ENCODE results near the gene FOSL1.
A peak's percentile ranks its signal among the peaks of the same experiment; 100 is the strongest.

The FOSL1 gene

GRCh38 chr11:65900125-65900898 is at the start of gene FOSL1:
Gene FOSL1 (minus strand): TSS chr11:65900388. CDS start chr11:65900339, 49 bp downstream.
- peak; percentile 96 for DNase-seq
- H3K9me3 Mint-ChIP-seq = no peaks in the 10 kb centered on the region
- peaks cover 40% of the 10 kb centered on the region for H3K4me1 Mint-ChIP-seq
- peak within 1 kb of the TSS; percentile 69 for H3K4me3 Mint-ChIP-seq
- CTCF ChIA-PET = interaction anchor here (1.6 to 10.5 kb wide), 3 partner anchors 11 to 40 kb away, joined by 4 to 142 read pairs (median 5); partner anchors contain the start of genes CCDC85B, FIBP and MUS81
- H3K27ac Mint-ChIP-seq = peak within 1 kb of the TSS; percentile 73
- H3K36me3 Mint-ChIP-seq = no peaks in the 10 kb centered on the region
- H3K27me3 Mint-ChIP-seq = peaks cover 52% of the 10 kb centered on the region

GRCh38 chr11:65947603-65948125 is 47.5 kb upstream of the FOSL1 start:
- Mint-ChIP-seq H3K27ac (no peak overlapping the region), H3K9me3 (no peaks in the 10 kb centered on the region), H3K4me1 (no peaks in the 10 kb centered on the region), H3K27me3 (peaks cover 36% of the 10 kb centered on the region), H3K4me3 (no peak overlapping the region), H3K36me3 (no peaks in the 10 kb centered on the region)
- DNase-seq = no peak
- CTCF ChIA-PET = interaction anchor here (0.5 kb wide), 1 partner anchor 115 kb away, joined by 3 read pairs; no protein-coding TSS in a partner anchor

GRCh38 chr11:65947133-65947532 is 46.9 kb upstream of the FOSL1 start:
- no peaks in the 10 kb centered on the region for H3K9me3 Mint-ChIP-seq
- no peak overlapping the region for H3K27ac Mint-ChIP-seq
- H3K4me3 Mint-ChIP-seq = no peak overlapping the region
- CTCF ChIA-PET = interaction anchor here (0.5 kb wide), 1 partner anchor 115 kb away, joined by 3 read pairs; no protein-coding TSS in a partner anchor
- DNase-seq = no peak
- no peaks in the 10 kb centered on the region for H3K36me3 Mint-ChIP-seq
- H3K4me1 Mint-ChIP-seq = no peaks in the 10 kb centered on the region
- H3K27me3 Mint-ChIP-seq = peaks cover 40% of the 10 kb centered on the region

GRCh38 chr11:65946655-65947054 is 46.5 kb upstream of the FOSL1 start:
- H3K4me1 Mint-ChIP-seq = no peaks in the 10 kb centered on the region
- no peaks in the 10 kb centered on the region for H3K9me3 Mint-ChIP-seq
- no peak overlapping the region for H3K27ac Mint-ChIP-seq
- CTCF ChIA-PET = no interaction called here
- H3K27me3 Mint-ChIP-seq = peaks cover 40% of the 10 kb centered on the region
- no peak for DNase-seq
- no peak overlapping the region for H3K4me3 Mint-ChIP-seq
- no peaks in the 10 kb centered on the region for H3K36me3 Mint-ChIP-seq

- Mint-ChIP-seq H3K36me3 (no peaks in the 10 kb centered on the region), H3K27ac (no peak overlapping the region), H3K4me3 (no peak overlapping the region), H3K9me3 (no peaks in the 10 kb centered on the region), H3K4me1 (no peaks in the 10 kb centered on the region), H3K27me3 (peaks cover 45% of the 10 kb centered on the region)
- DNase-seq = no peak
- CTCF ChIA-PET = no interaction called here
Measured at GRCh38 chr11:65945941-65946558, 45.9 kb upstream of the FOSL1 start.

GRCh38 chr11:65945430-65945911 is 45.3 kb upstream of the FOSL1 start, which contains the start of gene TSGA10IP:
Gene TSGA10IP (plus strand): TSS chr11:65945480. CDS start chr11:65945676, 196 bp downstream.
- Mint-ChIP-seq H3K27ac (no peak within 1 kb of the TSS), H3K4me1 (no peaks in the 10 kb centered on the region), H3K27me3 (peaks cover 50% of the 10 kb centered on the region), H3K9me3 (no peaks in the 10 kb centered on the region), H3K4me3 (no peak within 1 kb of the TSS), H3K36me3 (no peaks in the 10 kb centered on the region)
- CTCF ChIA-PET = no interaction called here
- no peak for DNase-seq

- H3K4me1 Mint-ChIP-seq = no peaks in the 10 kb centered on the region
Measured at GRCh38 chr11:65944767-65945166, 44.6 kb upstream of the FOSL1 start.

GRCh38 chr11:65944191-65944590 is 44.0 kb upstream of the FOSL1 start:
- DNase-seq = no peak
- Mint-ChIP-seq H3K4me1 (no peaks in the 10 kb centered on the region), H3K36me3 (no peaks in the 10 kb centered on the region), H3K27ac (no peak overlapping the region), H3K9me3 (no peaks in the 10 kb centered on the region), H3K27me3 (peaks cover 54% of the 10 kb centered on the region), H3K4me3 (no peak overlapping the region)
- CTCF ChIA-PET = interaction anchor here (1.0 kb wide), 1 partner anchor 60 kb away, joined by 3 read pairs; no protein-coding TSS in a partner anchor

More at GRCh38 chr11:65944767-65945166, 44.6 kb upstream of the FOSL1 start:
- DNase-seq = no peak
- H3K27ac Mint-ChIP-seq = no peak overlapping the region
- no peaks in the 10 kb centered on the region for H3K36me3 Mint-ChIP-seq
- H3K4me3 Mint-ChIP-seq = no peak overlapping the region
- H3K9me3 Mint-ChIP-seq = no peaks in the 10 kb centered on the region
- peaks cover 52% of the 10 kb centered on the region for H3K27me3 Mint-ChIP-seq
- CTCF ChIA-PET = interaction anchor here (1.0 kb wide), 1 partner anchor 60 kb away, joined by 3 read pairs; no protein-coding TSS in a partner anchor

- H3K4me1 Mint-ChIP-seq = no peaks in the 10 kb centered on the region
- H3K27ac Mint-ChIP-seq = no peak overlapping the region
- CTCF ChIA-PET = interaction anchor here (1.3 kb wide), 1 partner anchor 11 kb away, joined by 6 read pairs; no protein-coding TSS in a partner anchor
- DNase-seq = no peak
- no peaks in the 10 kb centered on the region for H3K9me3 Mint-ChIP-seq
- no peak overlapping the region for H3K4me3 Mint-ChIP-seq
- peaks cover 55% of the 10 kb centered on the region for H3K27me3 Mint-ChIP-seq
- no peaks in the 10 kb centered on the region for H3K36me3 Mint-ChIP-seq
Measured at GRCh38 chr11:65942531-65942930, 42.3 kb upstream of the FOSL1 start.

- no peak for DNase-seq
- no peaks in the 10 kb centered on the region for H3K9me3 Mint-ChIP-seq
- no peaks in the 10 kb centered on the region for H3K36me3 Mint-ChIP-seq
- H3K4me3 Mint-ChIP-seq = no peak overlapping the region
- H3K27me3 Mint-ChIP-seq = peaks cover 53% of the 10 kb centered on the region
- no peaks in the 10 kb centered on the region for H3K4me1 Mint-ChIP-seq
- no peak overlapping the region for H3K27ac Mint-ChIP-seq
- CTCF ChIA-PET = interaction anchor here (1.3 kb wide), 1 partner anchor 10 kb away, joined by 6 read pairs; no protein-coding TSS in a partner anchor
Measured at GRCh38 chr11:65941720-65942310, 41.6 kb upstream of the FOSL1 start.

- no peak for DNase-seq
- Mint-ChIP-seq H3K36me3 (no peaks in the 10 kb centered on the region), H3K9me3 (no peaks in the 10 kb centered on the region), H3K4me1 (no peaks in the 10 kb centered on the region), H3K27ac (no peak overlapping the region), H3K27me3 (peaks cover 45% of the 10 kb centered on the region), H3K4me3 (no peak overlapping the region)
- CTCF ChIA-PET = no interaction called here
Measured at GRCh38 chr11:65937766-65938165, 37.6 kb upstream of the FOSL1 start.

- CTCF ChIA-PET = interaction anchor here (1.2 kb wide), 1 partner anchor 56 kb away, joined by 3 read pairs; no protein-coding TSS in a partner anchor
- Mint-ChIP-seq H3K27me3 (peaks cover 16% of the 10 kb centered on the region), H3K4me1 (peaks cover 29% of the 10 kb centered on the region), H3K4me3 (no peak overlapping the region), H3K9me3 (no peaks in the 10 kb centered on the region), H3K27ac (no peak overlapping the region), H3K36me3 (no peaks in the 10 kb centered on the region)
- no peak for DNase-seq
Measured at GRCh38 chr11:65934014-65934413, 33.8 kb upstream of the FOSL1 start.

- Mint-ChIP-seq H3K36me3 (peaks cover 2% of the 10 kb centered on the region), H3K4me1 (peaks cover 43% of the 10 kb centered on the region), H3K27me3 (peaks cover 5% of the 10 kb centered on the region), H3K9me3 (no peaks in the 10 kb centered on the region), H3K27ac (no peak overlapping the region), H3K4me3 (no peak overlapping the region)
- CTCF ChIA-PET = interaction anchor here (1.1 to 3.9 kb wide), 4 partner anchors 10 to 48 kb away, joined by 3 to 21 read pairs (median 6); partner anchors contain the start of gene FIBP
- DNase-seq = no peak
Measured at GRCh38 chr11:65932558-65932919, 32.4 kb upstream of the FOSL1 start.

All from activated naive CD4-positive, alpha-beta T cell treated with anti-CD3 and anti-CD28 coated beads, Interleukin-2, amount 10 ng/mL, durations not matched to agents 7 days and 5 days (primary cell).